ENCODE data around the gene HTD2.
A peak's percentile ranks its signal among the peaks of the same experiment; 100 is the strongest.

Gene HTD2

GRCh38 chr3:58293516-58293915 lies 12.8 kb upstream of the HTD2 start:
- TF ChIP-seq CTCF (conservative IDR thresholded peaks at IDR 0.05; ENCODE audit: control insufficient read depth, insufficient read depth, low read depth, low read length) = no peak
- no peak for DNase-seq (ENCODE audit: low read depth)
- H3K4me3 ChIP-seq (ENCODE audit: control insufficient read depth, low read depth, low read length) = no peak overlapping the region

- no peak for TF ChIP-seq CTCF (conservative IDR thresholded peaks at IDR 0.05; ENCODE audit: control insufficient read depth, insufficient read depth, low read depth, low read length)
- no peak overlapping the region for H3K4me3 ChIP-seq (ENCODE audit: control insufficient read depth, low read depth, low read length)
- DNase-seq (ENCODE audit: low read depth) = no peak
These were observed 10.1 kb upstream of the HTD2 start for GRCh38 chr3:58296269-58296668.

GRCh38 chr3:58296843-58297242 lies 9.5 kb upstream of the HTD2 start:
- no peak for TF ChIP-seq CTCF (conservative IDR thresholded peaks at IDR 0.05; ENCODE audit: control insufficient read depth, insufficient read depth, low read depth, low read length)
- H3K4me3 ChIP-seq (ENCODE audit: control insufficient read depth, low read depth, low read length) = no peak overlapping the region
- DNase-seq (ENCODE audit: low read depth) = no peak

GRCh38 chr3:58298190-58298589 lies 8.1 kb upstream of the HTD2 start:
- DNase-seq (ENCODE audit: low read depth) = no peak
- no peak overlapping the region for H3K4me3 ChIP-seq (ENCODE audit: control insufficient read depth, low read depth, low read length)
- no peak for TF ChIP-seq CTCF (conservative IDR thresholded peaks at IDR 0.05; ENCODE audit: control insufficient read depth, insufficient read depth, low read depth, low read length)

GRCh38 chr3:58299075-58299474 lies 7.2 kb upstream of the HTD2 start:
- no peak for DNase-seq (ENCODE audit: low read depth)
- TF ChIP-seq CTCF (conservative IDR thresholded peaks at IDR 0.05; ENCODE audit: control insufficient read depth, insufficient read depth, low read depth, low read length) = no peak
- H3K4me3 ChIP-seq (ENCODE audit: control insufficient read depth, low read depth, low read length) = no peak overlapping the region

- no peak overlapping the region for H3K4me3 ChIP-seq (ENCODE audit: control insufficient read depth, low read depth, low read length)
- DNase-seq (ENCODE audit: low read depth) = peak; percentile 75
- peak; percentile 61 for TF ChIP-seq CTCF (conservative IDR thresholded peaks at IDR 0.05; ENCODE audit: control insufficient read depth, insufficient read depth, low read depth, low read length)
These were observed 6.3 kb upstream of the HTD2 start for GRCh38 chr3:58299839-58300516.

Measured in fibroblast of mammary gland (primary cell).